ENCODE measurements around the gene BPI. TPM values are rescaled to one million over a fixed set of nuclear protein-coding genes. Genes with fewer than 3 reads are reported as not detected.

The BPI gene
- total RNA-seq, 2 donors from 2014 or later = not detected

DNA sequence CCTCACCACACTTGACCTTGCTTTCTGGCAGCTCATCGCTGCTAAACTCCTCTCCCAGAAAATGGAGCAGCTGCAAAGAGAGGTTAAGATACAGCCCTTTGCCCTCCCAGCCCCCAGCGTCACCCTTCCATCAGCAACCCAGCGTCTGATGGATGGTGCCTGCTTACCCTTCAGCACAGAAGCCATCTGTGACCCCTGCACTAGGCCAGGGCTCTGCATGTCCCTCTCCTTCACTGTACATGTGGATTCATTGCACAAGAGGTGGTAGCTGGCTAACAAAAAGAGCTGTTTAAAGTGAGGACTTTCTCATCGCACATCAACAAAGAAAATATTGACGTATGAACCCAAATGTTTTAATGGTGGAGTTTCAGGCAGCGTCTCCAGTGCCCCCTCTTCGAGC, 54.6 kb downstream of the BPI start:
- no peak overlapping the region for H3K4me3 ChIP-seq
- TF ChIP-seq, protein P1, sequence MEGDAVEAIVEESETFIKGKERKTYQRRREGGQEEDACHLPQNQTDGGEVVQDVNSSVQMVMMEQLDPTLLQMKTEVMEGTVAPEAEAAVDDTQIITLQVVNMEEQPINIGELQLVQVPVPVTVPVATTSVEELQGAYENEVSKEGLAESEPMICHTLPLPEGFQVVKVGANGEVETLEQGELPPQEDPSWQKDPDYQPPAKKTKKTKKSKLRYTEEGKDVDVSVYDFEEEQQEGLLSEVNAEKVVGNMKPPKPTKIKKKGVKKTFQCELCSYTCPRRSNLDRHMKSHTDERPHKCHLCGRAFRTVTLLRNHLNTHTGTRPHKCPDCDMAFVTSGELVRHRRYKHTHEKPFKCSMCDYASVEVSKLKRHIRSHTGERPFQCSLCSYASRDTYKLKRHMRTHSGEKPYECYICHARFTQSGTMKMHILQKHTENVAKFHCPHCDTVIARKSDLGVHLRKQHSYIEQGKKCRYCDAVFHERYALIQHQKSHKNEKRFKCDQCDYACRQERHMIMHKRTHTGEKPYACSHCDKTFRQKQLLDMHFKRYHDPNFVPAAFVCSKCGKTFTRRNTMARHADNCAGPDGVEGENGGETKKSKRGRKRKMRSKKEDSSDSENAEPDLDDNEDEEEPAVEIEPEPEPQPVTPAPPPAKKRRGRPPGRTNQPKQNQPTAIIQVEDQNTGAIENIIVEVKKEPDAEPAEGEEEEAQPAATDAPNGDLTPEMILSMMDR (IDR thresholded peaks at IDR 0.05) = no peak
- no peak for TF ChIP-seq POLR2A (IDR thresholded peaks at IDR 0.05)
- H3K4me1 ChIP-seq = no peaks in the 10 kb centered on the region
- no peak for DNase-seq
- H3K9me3 ChIP-seq = no peaks in the 10 kb centered on the region
- 57 to 62% methylated on average over 6 to 7 of the region's 7 CpGs for WGBS, 2 donors
- no peaks in the 10 kb centered on the region for H3K36me3 ChIP-seq (replicated peaks in 1 of 2; ENCODE audit: insufficient read depth in 1 of 2, low read depth in 2 of 2)
- no peak overlapping the region for H3K27ac ChIP-seq
- no peaks in the 10 kb centered on the region for H3K27me3 ChIP-seq
- no peak for ATAC-seq
- intact Hi-C loops (cut with DNase I) = no loop called here

DNA sequence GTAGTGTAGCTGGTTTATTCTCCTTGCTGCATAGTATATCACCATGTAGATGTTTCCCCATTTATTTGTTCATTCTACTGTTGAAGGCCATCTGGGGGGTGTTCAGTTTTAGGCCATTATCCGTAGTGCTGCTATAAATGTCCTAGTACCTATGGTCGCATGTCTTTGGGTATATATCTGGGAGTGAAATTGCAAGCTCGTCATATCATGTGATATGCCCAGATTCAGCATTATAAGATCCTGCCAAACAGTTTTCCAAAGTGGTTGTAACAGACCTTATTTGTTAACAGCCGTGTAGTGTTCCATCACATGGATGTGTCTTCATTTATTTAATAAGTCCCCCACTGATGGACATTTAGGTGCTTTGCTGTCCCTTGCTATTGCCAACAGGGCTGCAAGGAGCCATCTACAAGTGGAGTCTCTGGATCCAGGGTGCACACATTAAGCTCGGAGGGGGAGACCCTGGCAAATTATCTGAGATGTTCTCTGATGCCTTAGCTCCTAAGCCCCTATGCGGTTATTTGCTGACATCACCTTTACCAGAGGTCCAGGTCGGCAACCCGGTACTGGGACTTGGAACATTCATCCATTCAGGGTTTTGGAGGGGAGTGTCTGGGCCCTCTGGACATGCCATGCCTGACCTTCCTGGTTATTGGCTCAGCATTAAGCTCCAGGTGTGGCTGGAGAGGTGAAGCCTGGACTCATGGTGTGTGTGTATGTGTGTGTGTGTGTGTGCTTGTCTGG, 59.2 kb downstream of the BPI start:
- ATAC-seq (no peak), DNase-seq (no peak)
- no peak overlapping the region for H3K4me3 ChIP-seq
- TF ChIP-seq, protein P1 (IDR thresholded peaks at IDR 0.05) = no peak
- TF ChIP-seq POLR2A (IDR thresholded peaks at IDR 0.05) = no peak
- intact Hi-C loops (cut with DNase I) = no loop called here
- H3K4me1 ChIP-seq = no peaks in the 10 kb centered on the region
- H3K27me3 ChIP-seq = no peaks in the 10 kb centered on the region
- WGBS, 2 donors = 81 to 85% methylated on average over 8 of the region's 8 CpGs
- H3K9me3 ChIP-seq = no peaks in the 10 kb centered on the region
- no peak overlapping the region for H3K27ac ChIP-seq
- H3K36me3 ChIP-seq (replicated peaks in 1 of 2; ENCODE audit: insufficient read depth in 1 of 2, low read depth in 2 of 2) = no peaks in the 10 kb centered on the region

DNA sequence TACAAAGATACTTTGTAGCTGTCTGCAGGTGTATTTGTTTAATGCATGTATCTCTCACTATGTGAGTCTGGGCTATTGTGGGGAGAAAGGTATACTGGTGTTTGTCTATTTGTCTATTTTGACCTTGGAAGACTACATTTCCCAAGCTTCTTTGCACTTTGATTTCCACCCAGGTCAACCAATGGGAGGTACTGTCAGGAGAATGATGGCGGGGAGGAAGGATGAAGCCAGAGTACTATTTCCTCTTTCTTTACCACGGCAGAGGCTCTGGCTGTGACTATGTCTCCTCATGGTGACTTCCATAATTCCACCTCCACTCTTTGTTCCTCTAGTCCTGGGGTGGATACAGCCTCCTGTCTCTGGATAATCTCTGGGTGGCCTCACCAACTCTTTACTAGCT, 65.4 kb downstream of the BPI start:
- TF ChIP-seq POLR2A (IDR thresholded peaks at IDR 0.05) = no peak
- TF ChIP-seq, protein P1 (IDR thresholded peaks at IDR 0.05) = no peak
- intact Hi-C loops (cut with DNase I) = no loop called here
- Histone ChIP-seq H3K27ac (no peak overlapping the region), H3K9me3 (no peaks in the 10 kb centered on the region), H3K4me1 (no peaks in the 10 kb centered on the region), H3K4me3 (no peak overlapping the region), H3K36me3 (replicated peaks in 1 of 2; ENCODE audit: insufficient read depth in 1 of 2, low read depth in 2 of 2) (no peaks in the 10 kb centered on the region), H3K27me3 (no peaks in the 10 kb centered on the region)
- DNase-seq (no peak), ATAC-seq (no peak)
- WGBS, 2 donors = 43 to 53% methylated on average over 2 of the region's 2 CpGs

- ATAC-seq = no peak
- Histone ChIP-seq H3K4me3 (no peak overlapping the region), H3K4me1 (no peaks in the 10 kb centered on the region), H3K36me3 (replicated peaks in 1 of 2; ENCODE audit: insufficient read depth in 1 of 2, low read depth in 2 of 2) (no peaks in the 10 kb centered on the region), H3K9me3 (no peaks in the 10 kb centered on the region), H3K27me3 (no peaks in the 10 kb centered on the region), H3K27ac (no peak overlapping the region)
- intact Hi-C loops (cut with DNase I) = no loop called here
- 55 to 60% methylated on average over 5 of the region's 5 CpGs for WGBS, 2 donors
- no peak for DNase-seq
- TF ChIP-seq, protein P1 (IDR thresholded peaks at IDR 0.05) = no peak
- TF ChIP-seq POLR2A (IDR thresholded peaks at IDR 0.05) = no peak
Observed at GRCh38 chr20:38372806-38373205, 68.8 kb downstream of the BPI start.
